HEK293 (cell line): ENCODE results near the gene TRIM27.
A peak's percentile ranks its signal among the peaks of the same experiment; 100 is the strongest.

ENCODE experiments used
- CTCF ChIA-PET: fragments of 350-600 bp; formaldehyde crosslinking; extraction: SDS; loops from one replicate; lab custom pipeline; 2021; ENCODE audit warnings: antibody characterized with exemption; lab: Yijun Ruan, JAX
- POLR2A ChIA-PET: fragments of 300-600 bp; formaldehyde crosslinking; extraction: SDS; loops from one replicate; lab custom pipeline; 2020; ENCODE audit warnings: antibody characterized with exemption, inconsistent platforms; lab: Yijun Ruan, JAX
- H3K27ac ChIP-seq: fragments of 200-500 bp; sonication (Bioruptor generic); 2 replicates; pipeline ENCODE4 v1.5.1; 2014; ENCODE audit warnings: low read depth, low read length, control low read depth, inconsistent platforms; ENCODE audit errors: extremely low read depth
- H3K36me3 ChIP-seq, 2 experiments: fragments of 200-500 bp in 1 of 2; sonication (Bioruptor generic) in 1 of 2; 1 replicate in 1 of 2; 2 replicates in 1 of 2; pipeline ENCODE4 v1.5.1; 2014 to 2017; ENCODE audit warnings: inconsistent platforms in 2 of 2, low read length in 2 of 2; ENCODE audit not compliant: control insufficient read depth in 2 of 2, insufficient read depth in 1 of 2
- H3K4me1 ChIP-seq: fragments of 200-500 bp; sonication (Bioruptor generic); 2 replicates; pipeline ENCODE4 v1.5.1; 2014; ENCODE audit warnings: mild to moderate bottlenecking, low read length, inconsistent platforms; ENCODE audit not compliant: control insufficient read depth, insufficient read depth
- H3K4me3 ChIP-seq: 2 replicates; pipeline ENCODE4 v1.5.1; 2011; ENCODE audit warnings: low read depth, mild to moderate bottlenecking, control low read depth, low read length, moderate library complexity
- H3K9me3 ChIP-seq: fragments of 200-500 bp; sonication (Bioruptor generic); 2 replicates; pipeline ENCODE4 v1.5.1; 2014; ENCODE audit warnings: low read depth, low read length, inconsistent platforms; ENCODE audit not compliant: control insufficient read depth, insufficient read depth
- GLI4 ChIP-seq: fragments of 450-650 bp; formaldehyde crosslinking; IDR thresholded peaks from 2 replicates; pipeline ENCODE4 v1.5.1; 2016; ENCODE audit warnings: missing biosample characterization, missing genetic modification characterization
- OSR2 ChIP-seq: fragments of 450-650 bp; formaldehyde crosslinking; IDR thresholded peaks from 2 replicates; pipeline ENCODE4 v1.5.1; 2016; ENCODE audit warnings: missing biosample characterization, missing genetic modification characterization
- PRDM1 ChIP-seq: fragments of 450-650 bp; formaldehyde crosslinking; IDR thresholded peaks from 2 replicates; pipeline ENCODE4; 2016; ENCODE audit warnings: missing biosample characterization, missing genetic modification characterization
- SCRT2 ChIP-seq: fragments of 450-650 bp; formaldehyde crosslinking; IDR thresholded peaks from 2 replicates; pipeline ENCODE4 v1.5.1; 2016; ENCODE audit warnings: missing biosample characterization, missing genetic modification characterization
- SP2 ChIP-seq: fragments of 450-650 bp; formaldehyde crosslinking; IDR thresholded peaks from 2 replicates; pipeline ENCODE4 v1.5.1; 2016; ENCODE audit warnings: missing biosample characterization, missing genetic modification characterization
- SP7 ChIP-seq: fragments of 450-650 bp; formaldehyde crosslinking; IDR thresholded peaks from 2 replicates; pipeline ENCODE4 v1.5.1; 2016; ENCODE audit warnings: missing biosample characterization, missing genetic modification characterization
- YY2 ChIP-seq: fragments of 450-650 bp; formaldehyde crosslinking; IDR thresholded peaks from 2 replicates; pipeline ENCODE4 v1.5.1; 2016; ENCODE audit warnings: missing biosample characterization, missing genetic modification characterization
- ZBTB8A ChIP-seq: fragments of 450-650 bp; formaldehyde crosslinking; IDR thresholded peaks from 2 replicates; pipeline ENCODE4 v1.5.1; 2016; ENCODE audit warnings: missing biosample characterization, missing genetic modification characterization
- ZNF175 ChIP-seq: fragments of 450-650 bp; formaldehyde crosslinking; IDR thresholded peaks from 2 replicates; pipeline ENCODE4 v1.5.1; 2016; ENCODE audit warnings: missing biosample characterization, missing genetic modification characterization
- ZNF214 ChIP-seq: fragments of 450-650 bp; formaldehyde crosslinking; IDR thresholded peaks from 2 replicates; pipeline ENCODE4 v1.5.1; 2017; ENCODE audit warnings: missing biosample characterization, mild to moderate bottlenecking, missing genetic modification characterization, borderline replicate concordance
- ZNF366 ChIP-seq: fragments of 450-650 bp; formaldehyde crosslinking; conservative IDR thresholded peaks from 2 replicates; pipeline ENCODE4 v1.5.1; 2016; ENCODE audit warnings: missing biosample characterization, missing genetic modification characterization
- ZNF398 ChIP-seq: fragments of 450-650 bp; formaldehyde crosslinking; IDR thresholded peaks from 2 replicates; pipeline ENCODE4 v1.5.1; 2017; ENCODE audit warnings: missing biosample characterization, missing genetic modification characterization
- ZNF433 ChIP-seq: fragments of 450-650 bp; formaldehyde crosslinking; IDR thresholded peaks from 2 replicates; pipeline ENCODE4 v1.5.1; 2016; ENCODE audit warnings: missing biosample characterization, missing genetic modification characterization, low read depth
- ZNF623 ChIP-seq: fragments of 450-650 bp; formaldehyde crosslinking; IDR thresholded peaks from 2 replicates; pipeline ENCODE4 v1.5.1; 2016; ENCODE audit warnings: missing biosample characterization, missing genetic modification characterization
- ZNF658 ChIP-seq: fragments of 450-650 bp; formaldehyde crosslinking; IDR thresholded peaks from 2 replicates; pipeline ENCODE4; 2016; ENCODE audit warnings: missing biosample characterization, missing genetic modification characterization
- ZNF843 ChIP-seq: fragments of 450-650 bp; formaldehyde crosslinking; IDR thresholded peaks from 2 replicates; pipeline ENCODE4 v1.5.1; 2016; ENCODE audit warnings: missing biosample characterization, missing genetic modification characterization
- TF ChIP-seq, protein P1 (sequence below): fragments of 450-650 bp; formaldehyde crosslinking; IDR thresholded peaks from 2 replicates; pipeline ENCODE4 v1.5.1; 2016; ENCODE audit warnings: missing biosample characterization, missing genetic modification characterization
- TF ChIP-seq, protein P2 (sequence below): fragments of 450-650 bp; formaldehyde crosslinking; IDR thresholded peaks from 2 replicates; pipeline ENCODE4 v1.5.1; 2016; ENCODE audit warnings: missing biosample characterization, missing genetic modification characterization

TRIM27 gene

DNA sequence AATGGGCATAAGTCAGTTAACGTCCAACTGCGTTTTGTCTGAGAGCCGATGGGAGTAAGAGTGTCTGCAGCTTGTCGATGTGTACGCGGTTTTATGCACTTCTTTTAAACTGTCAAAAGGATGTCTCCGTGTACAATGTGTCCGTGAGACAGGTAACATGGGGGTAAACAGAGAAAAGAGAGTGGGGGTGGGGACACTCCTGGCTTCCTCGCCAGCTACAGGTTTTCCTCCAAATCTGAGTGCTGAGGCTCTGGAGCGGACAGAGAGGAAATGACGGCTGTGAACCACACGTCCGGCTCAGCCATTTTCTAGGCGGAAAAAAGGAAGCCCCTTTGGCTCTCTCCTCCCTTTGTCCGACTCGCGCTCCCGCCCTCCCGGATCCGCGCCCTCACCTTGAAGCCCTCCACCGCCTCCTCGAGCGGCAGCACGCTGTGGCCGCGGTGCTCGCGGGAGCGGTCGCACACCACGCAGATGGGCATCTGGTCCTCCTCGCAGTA is 916 bp downstream of the TRIM27 start (continued):
- TF ChIP-seq ZNF433 (tag by site-specific recombination) (no peak), ZNF658 (no peak), ZNF623 (tag by site-specific recombination) (no peak), ZNF398 (tag by site-specific recombination) (peak; percentile 27; the same call in 1 of the 2 replicates), SP2 (tag by site-specific recombination) (peak; percentile 73), GLI4 (tag by site-specific recombination) (no peak)

GRCh38 chr6:28922004-28922820 is 1.6 kb downstream of the TRIM27 start:
- peaks cover 4% of the 10 kb centered on the region; the same call in 1 of the 2 replicates for H3K4me1 ChIP-seq
- TF ChIP-seq SCRT2 (peak; percentile 72), ZNF214 (tag by site-specific recombination) (no peak), YY2 (tag by site-specific recombination) (no peak), OSR2 (tag by site-specific recombination) (peak; percentile 74; the same call in 1 of the 2 replicates), ZNF366 (tag by site-specific recombination) (0 out of 2 replicates have a peak, but pooled peaks have one; percentile 20), PRDM1 (tag by site-specific recombination) (0 out of 2 replicates have a peak, but pooled peaks have one; percentile 3)
- TF ChIP-seq, protein P1, sequence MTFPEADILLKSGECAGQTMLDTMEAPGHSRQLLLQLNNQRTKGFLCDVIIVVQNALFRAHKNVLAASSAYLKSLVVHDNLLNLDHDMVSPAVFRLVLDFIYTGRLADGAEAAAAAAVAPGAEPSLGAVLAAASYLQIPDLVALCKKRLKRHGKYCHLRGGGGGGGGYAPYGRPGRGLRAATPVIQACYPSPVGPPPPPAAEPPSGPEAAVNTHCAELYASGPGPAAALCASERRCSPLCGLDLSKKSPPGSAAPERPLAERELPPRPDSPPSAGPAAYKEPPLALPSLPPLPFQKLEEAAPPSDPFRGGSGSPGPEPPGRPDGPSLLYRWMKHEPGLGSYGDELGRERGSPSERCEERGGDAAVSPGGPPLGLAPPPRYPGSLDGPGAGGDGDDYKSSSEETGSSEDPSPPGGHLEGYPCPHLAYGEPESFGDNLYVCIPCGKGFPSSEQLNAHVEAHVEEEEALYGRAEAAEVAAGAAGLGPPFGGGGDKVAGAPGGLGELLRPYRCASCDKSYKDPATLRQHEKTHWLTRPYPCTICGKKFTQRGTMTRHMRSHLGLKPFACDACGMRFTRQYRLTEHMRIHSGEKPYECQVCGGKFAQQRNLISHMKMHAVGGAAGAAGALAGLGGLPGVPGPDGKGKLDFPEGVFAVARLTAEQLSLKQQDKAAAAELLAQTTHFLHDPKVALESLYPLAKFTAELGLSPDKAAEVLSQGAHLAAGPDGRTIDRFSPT (tag by site-specific recombination) = peak; percentile 45; the same call in 1 of the 2 replicates
- H3K36me3 ChIP-seq = peaks cover 36 to 53% of the 10 kb centered on the region in 2 experiments
- peak overlapping the region; percentile 77; the same call in 1 of the 2 replicates for H3K27ac ChIP-seq
- H3K9me3 ChIP-seq = no peaks in the 10 kb centered on the region
- POLR2A ChIA-PET = interaction anchor here (0.9 to 2.5 kb wide), 12 partner anchors 8 to 193 kb away, joined by 3 to 19 read pairs (median 6); no protein-coding TSS in a partner anchor
- CTCF ChIA-PET = interaction anchor here (0.5 to 2.5 kb wide), 8 partner anchors 9 to 763 kb away, joined by 3 to 6 read pairs (median 3); no protein-coding TSS in a partner anchor
- H3K4me3 ChIP-seq = peak overlapping the region; percentile 49

DNA sequence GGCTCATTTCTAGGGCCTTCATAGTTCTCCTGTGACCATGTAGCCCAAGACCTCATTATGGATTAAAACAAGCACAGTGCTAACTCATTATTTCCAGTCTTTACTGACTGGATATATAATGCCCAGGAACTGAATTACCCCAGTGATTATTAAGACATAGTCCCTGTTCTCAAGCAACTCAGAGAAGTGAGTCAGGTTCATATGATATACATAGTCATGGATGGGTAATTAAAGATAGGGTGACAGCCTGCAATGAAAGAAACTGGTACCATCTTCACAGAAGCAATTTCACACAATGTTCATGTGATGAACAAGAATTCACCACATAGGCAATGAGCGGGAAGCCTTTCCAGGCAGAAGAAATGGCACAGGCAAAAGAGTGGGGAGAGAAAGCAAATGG is 3.5 kb downstream of the TRIM27 start:
- POLR2A ChIA-PET = no interaction called here
- peaks cover 4% of the 10 kb centered on the region; the same call in 1 of the 2 replicates for H3K4me1 ChIP-seq
- no peaks in the 10 kb centered on the region for H3K9me3 ChIP-seq
- TF ChIP-seq ZNF175 (tag by site-specific recombination) (no peak), ZNF843 (tag by site-specific recombination) (no peak), ZBTB8A (no peak), SP7 (no peak)
- TF ChIP-seq, protein P2, sequence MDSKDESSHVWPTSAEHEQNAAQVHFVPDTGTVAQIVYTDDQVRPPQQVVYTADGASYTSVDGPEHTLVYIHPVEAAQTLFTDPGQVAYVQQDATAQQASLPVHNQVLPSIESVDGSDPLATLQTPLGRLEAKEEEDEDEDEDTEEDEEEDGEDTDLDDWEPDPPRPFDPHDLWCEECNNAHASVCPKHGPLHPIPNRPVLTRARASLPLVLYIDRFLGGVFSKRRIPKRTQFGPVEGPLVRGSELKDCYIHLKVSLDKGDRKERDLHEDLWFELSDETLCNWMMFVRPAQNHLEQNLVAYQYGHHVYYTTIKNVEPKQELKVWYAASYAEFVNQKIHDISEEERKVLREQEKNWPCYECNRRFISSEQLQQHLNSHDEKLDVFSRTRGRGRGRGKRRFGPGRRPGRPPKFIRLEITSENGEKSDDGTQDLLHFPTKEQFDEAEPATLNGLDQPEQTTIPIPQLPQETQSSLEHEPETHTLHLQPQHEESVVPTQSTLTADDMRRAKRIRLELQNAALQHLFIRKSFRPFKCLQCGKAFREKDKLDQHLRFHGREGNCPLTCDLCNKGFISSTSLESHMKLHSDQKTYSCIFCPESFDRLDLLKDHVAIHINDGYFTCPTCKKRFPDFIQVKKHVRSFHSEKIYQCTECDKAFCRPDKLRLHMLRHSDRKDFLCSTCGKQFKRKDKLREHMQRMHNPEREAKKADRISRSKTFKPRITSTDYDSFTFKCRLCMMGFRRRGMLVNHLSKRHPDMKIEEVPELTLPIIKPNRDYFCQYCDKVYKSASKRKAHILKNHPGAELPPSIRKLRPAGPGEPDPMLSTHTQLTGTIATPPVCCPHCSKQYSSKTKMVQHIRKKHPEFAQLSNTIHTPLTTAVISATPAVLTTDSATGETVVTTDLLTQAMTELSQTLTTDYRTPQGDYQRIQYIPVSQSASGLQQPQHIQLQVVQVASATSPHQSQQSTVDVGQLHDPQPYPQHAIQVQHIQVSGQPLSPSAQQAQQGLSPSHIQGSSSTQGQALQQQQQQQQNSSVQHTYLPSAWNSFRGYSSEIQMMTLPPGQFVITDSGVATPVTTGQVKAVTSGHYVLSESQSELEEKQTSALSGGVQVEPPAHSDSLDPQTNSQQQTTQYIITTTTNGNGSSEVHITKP (tag by site-specific recombination) = no peak
- TF ChIP-seq, all 188 proteins: peak for 0
- CTCF ChIA-PET = interaction anchor here (0.7 kb wide), 1 partner anchor 72 kb away, joined by 3 read pairs; no protein-coding TSS in a partner anchor
- peaks cover 56 to 69% of the 10 kb centered on the region in 2 experiments for H3K36me3 ChIP-seq
- no peak overlapping the region for H3K27ac ChIP-seq
- no peak overlapping the region for H3K4me3 ChIP-seq
